Measurements from ENCODE around the gene PLAU. TPM values are rescaled to one million over a fixed set of nuclear protein-coding genes. Genes with fewer than 3 reads are reported as not detected.

PLAU gene
- total and polyA plus RNA-seq, 9 of the 15 experiments (the other 6 are each of a cell fraction or from before 2014, with no cell fraction given), result 2.1 to 16.9 (median 3.3) TPM

GRCh38 chr10:73964743-73965142, 53.8 kb downstream of the PLAU start:
- H4K20me1 ChIP-seq (replicated peaks; ENCODE audit: control insufficient read depth, insufficient read depth, low read length), result no peaks in the 10 kb centered on the region
- ChIA-PET POLR2A (interaction anchor here (2.1 kb wide), 1 partner anchor 8 kb away, joined by 9 read pairs; no protein-coding TSS in a partner anchor), CTCF (ENCODE audit: low intra/inter-chr PET ratio) (no interaction called here)
- FAIRE-seq, result no peak
- H3K4me1 ChIP-seq (replicated peaks in 1 of 2; ENCODE audit: control insufficient read depth in 2 of 2, insufficient read depth in 2 of 2, low read length in 2 of 2), result peaks cover 26 to 37% of the 10 kb centered on the region in 2 experiments
- no peak for TF ChIP-seq PATZ1 (CRISPR knock-in tag; IDR thresholded peaks at IDR 0.05; ENCODE audit: borderline replicate concordance)
- no peak for TF ChIP-seq ZNF512 (tag; IDR thresholded peaks at IDR 0.05)
- TF ChIP-seq ZBTB49 (CRISPR knock-in tag; IDR thresholded peaks at IDR 0.05; ENCODE audit: borderline replicate concordance), result no peak
- H3K9me1 ChIP-seq (ENCODE audit: control insufficient read depth, insufficient read depth, low read length), result no peaks in the 10 kb centered on the region
- H2AFZ ChIP-seq (ENCODE audit: low read depth, low read length), result no peak overlapping the region
- 84% methylated on average over 2 of the region's 2 CpGs for WGBS (ENCODE audit: insufficient coverage, low coverage, missing lambda C conversion rate)
- ATAC-seq, result no peak
- no peak overlapping the region for H3K9ac ChIP-seq (ENCODE audit: insufficient read depth in 1 of 2, low read depth in 2 of 2, low read length in 2 of 2)
- peaks cover 5% of the 10 kb centered on the region; the same call in 1 of the 2 replicates for H3K9me3 ChIP-seq (replicated peaks; ENCODE audit: control insufficient read depth, insufficient read depth, low read depth, low read length)
- no peaks in the 10 kb centered on the region for H3K36me3 ChIP-seq (ENCODE audit: control insufficient read depth, insufficient read depth, low read length)
- DNase-seq (ENCODE audit: extremely low read depth in 1 of 4, low spot score in 3 of 4), result no peak
- intact Hi-C loops (cut with micrococcal nuclease) (no loop called here), in situ Hi-C loops (cut with MboI) (no loop called here)
- no peak overlapping the region for H3K4me2 ChIP-seq (ENCODE audit: insufficient read depth, low read length)
- no peak overlapping the region for H3K27ac ChIP-seq (ENCODE audit: extremely low read depth, low read depth, low read length)
- H3K4me3 ChIP-seq, result no peak overlapping the region
- H3K79me2 ChIP-seq (ENCODE audit: control insufficient read depth, insufficient read depth, low read length), result no peaks in the 10 kb centered on the region
- H3K27me3 ChIP-seq (ENCODE audit: control insufficient read depth in 2 of 2, insufficient read depth in 2 of 2, low read length in 2 of 2), result no peaks in the 10 kb centered on the region
- no TSS peak for BruUV-seq (replicated peaks)

Measured in K562 (cell line).